22Rv1 (cell line): ENCODE measurements around the gene TEX54.

Experiments used
- ZFX ChIP-seq: fragments of 450-650 bp; IDR thresholded peaks from 2 replicates; pipeline ENCODE4 v1.6.1; 2017; ENCODE audit warnings: antibody characterized with exemption, borderline replicate concordance
- TF ChIP-seq, protein P1 (sequence below): fragments of 450-650 bp; IDR thresholded peaks from 2 replicates; pipeline ENCODE4 v1.5.1; 2017; ENCODE audit warnings: mild to moderate bottlenecking

DNA sequence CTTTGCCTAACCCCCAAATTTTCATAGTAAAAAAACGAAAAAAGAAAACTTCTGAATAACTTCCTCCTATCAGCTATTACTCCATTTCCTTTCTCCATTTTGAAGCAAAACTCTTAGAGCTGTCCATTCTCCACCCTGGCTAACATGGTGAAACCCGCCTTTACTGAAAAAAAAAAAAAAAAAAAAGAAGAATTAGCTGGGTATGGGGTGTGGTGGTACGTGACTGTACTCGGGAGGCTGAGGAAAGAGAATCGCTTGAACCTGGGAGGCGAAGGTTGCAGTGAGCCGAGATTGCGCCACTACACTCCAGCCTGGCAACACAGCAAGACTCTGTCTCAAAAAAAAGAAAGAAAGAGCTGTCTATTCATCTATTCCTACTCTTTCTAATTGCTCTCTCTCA is 16.1 kb downstream of the TEX54 start:
- TF ChIP-seq, protein P1, sequence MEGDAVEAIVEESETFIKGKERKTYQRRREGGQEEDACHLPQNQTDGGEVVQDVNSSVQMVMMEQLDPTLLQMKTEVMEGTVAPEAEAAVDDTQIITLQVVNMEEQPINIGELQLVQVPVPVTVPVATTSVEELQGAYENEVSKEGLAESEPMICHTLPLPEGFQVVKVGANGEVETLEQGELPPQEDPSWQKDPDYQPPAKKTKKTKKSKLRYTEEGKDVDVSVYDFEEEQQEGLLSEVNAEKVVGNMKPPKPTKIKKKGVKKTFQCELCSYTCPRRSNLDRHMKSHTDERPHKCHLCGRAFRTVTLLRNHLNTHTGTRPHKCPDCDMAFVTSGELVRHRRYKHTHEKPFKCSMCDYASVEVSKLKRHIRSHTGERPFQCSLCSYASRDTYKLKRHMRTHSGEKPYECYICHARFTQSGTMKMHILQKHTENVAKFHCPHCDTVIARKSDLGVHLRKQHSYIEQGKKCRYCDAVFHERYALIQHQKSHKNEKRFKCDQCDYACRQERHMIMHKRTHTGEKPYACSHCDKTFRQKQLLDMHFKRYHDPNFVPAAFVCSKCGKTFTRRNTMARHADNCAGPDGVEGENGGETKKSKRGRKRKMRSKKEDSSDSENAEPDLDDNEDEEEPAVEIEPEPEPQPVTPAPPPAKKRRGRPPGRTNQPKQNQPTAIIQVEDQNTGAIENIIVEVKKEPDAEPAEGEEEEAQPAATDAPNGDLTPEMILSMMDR, result no peak
- no peak for TF ChIP-seq ZFX
